G401.6 (cell line): Measurements from ENCODE around the gene FXYD6.

Source experiments
- FAIRE-seq: peaks from 2 replicates; lab custom pipeline; 2012; peaks lifted over from hg19 to GRCh38; lab: Jason Lieb, UNC

Gene FXYD6

GRCh38 chr11:117842131-117842941 is 34.1 kb downstream of the FXYD6 start:
- no peak for FAIRE-seq

DNA sequence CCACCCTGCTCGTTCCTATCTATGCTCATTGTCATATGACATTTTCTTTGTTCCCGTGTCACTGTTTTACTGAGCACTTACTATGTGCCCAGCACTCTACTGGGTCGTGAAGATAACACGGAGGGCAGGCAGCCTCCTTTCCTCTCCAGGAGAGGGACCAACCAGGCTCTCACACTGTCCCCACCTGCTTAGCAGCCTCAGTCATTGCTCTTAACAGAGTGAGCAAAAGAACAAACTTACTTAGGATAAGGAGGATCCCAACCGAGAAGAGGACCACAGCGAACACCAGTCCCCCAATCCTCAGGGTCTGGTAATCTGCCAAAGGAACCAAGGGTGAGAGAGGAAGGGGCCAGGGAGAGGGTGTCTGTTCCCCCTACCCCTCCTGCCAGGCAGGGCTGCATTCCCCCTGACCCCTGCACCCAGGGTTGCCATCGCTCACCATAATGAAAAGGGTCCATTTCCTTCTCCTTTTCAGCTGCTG is 34.9 kb downstream of the FXYD6 start:
- FAIRE-seq = no peak

DNA sequence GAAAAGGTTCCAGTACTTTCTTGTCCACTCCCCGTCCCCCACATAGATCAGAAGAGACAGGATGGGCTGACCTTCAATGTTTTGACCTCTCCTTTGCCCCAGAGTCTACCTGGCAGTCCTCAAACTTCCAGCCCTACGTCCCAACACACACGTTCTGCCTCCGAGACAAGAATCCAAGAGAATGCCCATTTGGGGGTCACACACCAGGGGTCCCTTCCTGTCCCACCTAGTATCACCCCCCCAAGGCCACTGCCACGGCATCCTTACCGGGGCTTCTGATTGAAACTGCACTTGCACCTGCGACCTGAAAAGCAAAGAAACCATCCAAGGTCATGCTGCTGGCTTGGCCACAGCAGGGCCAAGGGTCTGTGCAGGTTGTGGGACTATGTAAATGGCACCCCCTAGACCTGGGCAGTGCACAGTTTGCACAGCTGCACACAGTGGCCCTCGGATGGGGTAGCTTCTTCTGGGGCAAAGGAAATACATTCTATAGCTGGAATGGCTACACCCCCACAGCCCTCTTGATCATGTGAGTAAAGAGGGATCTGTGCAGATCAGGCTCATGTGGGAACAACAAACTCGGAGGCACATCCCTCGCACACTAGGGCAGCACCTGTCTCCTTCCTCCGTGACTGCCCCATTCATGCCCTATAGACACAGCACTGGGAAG is 35.4 kb downstream of the FXYD6 start:
- FAIRE-seq = no peak

DNA sequence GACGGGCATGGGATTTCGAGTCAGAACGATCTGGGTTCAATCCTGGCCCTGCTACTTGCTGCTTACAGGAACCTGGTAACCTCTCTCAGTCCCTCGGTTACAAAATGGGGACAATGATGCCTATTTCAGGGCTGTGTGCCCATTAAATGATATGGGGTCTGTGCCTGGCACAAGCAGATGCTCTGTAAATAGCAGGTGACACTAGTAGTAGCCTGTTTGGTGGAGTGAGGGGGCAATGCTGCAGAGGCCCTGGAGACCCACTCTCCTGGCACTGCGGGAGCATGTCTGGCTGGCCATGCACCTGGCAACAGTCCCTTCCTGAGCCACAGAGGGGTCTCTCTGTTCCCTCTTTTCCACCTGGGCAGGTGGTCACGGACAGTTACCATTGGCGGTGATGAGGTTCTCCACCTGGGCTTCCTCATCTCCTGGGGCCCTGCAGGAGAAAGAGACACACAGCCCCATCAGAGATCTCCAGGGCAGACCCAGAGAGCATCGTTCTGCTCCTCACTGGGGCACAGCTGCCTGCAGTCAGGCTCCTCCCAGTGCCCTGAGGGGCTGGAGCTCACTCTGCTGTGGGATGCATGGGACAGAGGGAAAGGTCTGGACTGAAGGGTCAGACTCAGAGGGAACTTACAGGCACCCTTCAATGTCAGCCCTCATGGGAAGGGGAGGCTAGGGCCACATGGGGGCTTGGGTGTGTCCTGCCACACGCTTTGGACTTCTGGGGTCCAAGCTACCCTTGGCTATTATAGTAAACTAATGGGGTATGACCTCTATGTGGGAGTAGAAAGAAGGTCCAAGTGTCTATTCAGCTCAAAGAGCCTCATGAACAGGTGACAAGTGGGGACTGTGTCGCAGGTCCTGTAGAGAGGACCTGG is 36.3 kb downstream of the FXYD6 start:
- no peak for FAIRE-seq

GRCh38 chr11:117839380-117839881 is 37.0 kb downstream of the FXYD6 start:
- no peak for FAIRE-seq

- no peak for FAIRE-seq
These were observed 37.6 kb downstream of the FXYD6 start for GRCh38 chr11:117838901-117839300.

DNA sequence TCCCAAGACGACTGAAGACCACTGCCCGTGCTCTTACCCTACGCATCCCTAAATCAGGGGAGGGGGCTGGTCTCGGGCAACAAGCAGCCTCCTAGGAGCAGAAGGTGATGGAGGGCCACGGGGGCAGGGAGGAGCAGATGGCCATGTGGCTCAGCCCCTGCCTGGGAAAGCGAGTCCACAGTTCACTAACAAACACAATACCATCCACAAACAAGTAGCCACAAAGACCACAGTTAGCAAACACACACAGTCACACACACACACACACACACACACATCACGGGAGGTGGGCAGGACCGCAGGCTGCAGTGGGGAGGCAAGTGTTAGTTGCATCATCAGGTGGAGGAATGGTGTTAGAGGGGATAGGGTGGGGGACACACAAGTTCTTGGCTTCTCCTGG is 38.7 kb downstream of the FXYD6 start:
- FAIRE-seq = no peak

DNA sequence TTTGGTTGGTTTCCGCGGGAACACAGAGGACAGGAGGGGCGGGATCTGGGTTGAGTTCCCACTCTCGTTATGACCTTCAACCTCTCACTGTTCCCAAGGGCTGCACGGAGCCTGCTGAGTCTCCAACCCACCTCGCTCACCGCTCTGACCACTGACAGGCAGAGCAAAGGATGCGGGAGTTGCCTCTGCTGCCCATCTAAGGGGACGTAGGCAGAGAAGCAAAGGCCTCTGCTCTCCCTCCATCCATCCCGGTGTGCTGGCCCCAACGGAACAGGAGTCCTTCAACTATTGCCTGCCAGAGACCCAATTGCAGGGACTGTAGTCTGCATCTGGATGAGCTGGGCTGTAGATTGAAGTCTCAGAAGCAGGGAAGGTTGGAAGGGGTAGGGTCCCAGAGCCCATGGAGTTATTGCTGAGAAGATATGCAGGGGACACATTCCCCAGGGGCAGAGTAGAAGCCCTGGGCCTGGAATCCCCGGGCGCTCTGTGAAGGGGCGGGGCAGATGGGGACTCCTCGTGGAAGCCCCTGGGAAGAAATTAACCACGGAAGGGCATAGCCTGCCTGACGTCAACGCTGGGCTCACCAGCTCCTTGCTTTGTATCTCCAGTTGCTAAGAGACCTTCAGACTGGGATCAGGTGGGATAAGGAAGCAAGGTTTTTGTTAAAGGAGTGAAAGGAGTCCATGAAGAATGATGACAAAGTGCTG is 39.2 kb downstream of the FXYD6 start:
- no peak for FAIRE-seq

DNA sequence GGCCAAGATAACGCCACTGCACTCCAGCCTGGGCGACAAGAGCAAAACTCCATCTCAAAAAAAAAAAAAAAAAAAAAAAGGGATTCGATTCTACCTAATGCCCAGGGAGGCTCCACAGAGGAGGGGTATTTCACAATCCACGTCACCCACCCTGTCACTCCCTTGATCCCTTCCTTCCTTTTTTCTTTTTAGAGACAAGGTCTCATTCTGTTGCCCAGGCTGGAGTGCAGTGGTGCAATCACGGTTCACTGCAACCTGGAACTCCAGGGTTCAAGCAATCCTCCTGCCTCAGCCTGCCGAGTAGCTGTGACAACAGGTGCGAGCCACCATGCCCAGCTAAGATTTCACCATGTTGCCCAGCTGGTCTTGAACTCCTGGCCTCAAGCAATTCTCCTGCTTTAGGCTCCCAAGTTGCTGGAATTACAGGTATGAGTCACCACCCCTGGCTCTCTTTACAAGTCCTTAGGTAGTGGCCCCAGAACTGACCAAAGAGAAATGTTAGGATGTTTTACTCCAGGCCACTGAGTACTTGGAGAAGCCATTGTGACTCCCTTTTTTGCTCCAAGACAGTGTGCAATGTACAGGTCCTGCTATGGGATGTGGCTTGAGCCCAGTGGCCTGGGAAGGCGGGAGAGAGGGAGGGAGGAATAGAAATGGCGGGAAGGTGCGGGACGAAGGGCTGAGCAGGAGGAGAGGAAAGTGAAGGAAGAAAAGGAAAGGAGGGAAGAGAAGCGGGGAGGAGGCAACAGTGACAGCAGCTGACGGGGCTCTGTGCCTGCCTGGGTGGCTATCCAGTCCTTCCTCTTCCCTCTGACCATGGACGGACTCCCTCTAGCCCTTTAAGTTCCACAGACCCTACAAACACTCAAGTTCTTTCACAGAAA is 40.1 kb downstream of the FXYD6 start:
- no peak for FAIRE-seq

- no peak for FAIRE-seq
These were observed 40.9 kb downstream of the FXYD6 start for GRCh38 chr11:117835576-117835975.

- no peak for FAIRE-seq
These were observed 41.5 kb downstream of the FXYD6 start for GRCh38 chr11:117834838-117835443.

- no peak for FAIRE-seq
These were observed 42.2 kb downstream of the FXYD6 start for GRCh38 chr11:117834068-117834810.

DNA sequence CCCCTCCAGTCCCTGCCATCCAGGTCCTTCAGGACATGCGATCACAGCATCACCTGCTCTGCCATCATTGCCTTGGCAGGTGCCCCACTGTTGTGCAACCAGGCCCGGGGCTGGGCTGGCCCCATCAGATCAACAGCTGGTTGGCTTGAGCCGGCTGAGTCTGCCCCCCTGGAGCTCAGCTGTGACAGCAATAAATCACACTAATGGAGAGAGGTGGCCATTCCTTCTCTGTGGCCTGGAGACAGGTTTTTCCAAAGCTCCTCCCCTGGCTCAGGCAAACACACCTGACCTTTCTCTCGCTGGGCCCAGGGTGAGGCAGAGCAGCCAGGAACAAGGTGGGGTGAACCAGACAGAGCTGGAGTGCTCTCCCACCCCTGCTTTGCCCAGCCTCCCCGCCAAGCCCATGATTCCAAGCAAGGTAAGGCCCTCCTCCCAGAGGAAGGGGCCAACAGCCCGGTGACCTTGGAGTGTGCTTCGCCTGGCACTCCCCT is 43.0 kb downstream of the FXYD6 start:
- FAIRE-seq = no peak

- no peak for FAIRE-seq
These were observed 43.9 kb downstream of the FXYD6 start for GRCh38 chr11:117832511-117832910.

- FAIRE-seq = no peak
These were observed 44.6 kb downstream of the FXYD6 start for GRCh38 chr11:117831661-117832415.

GRCh38 chr11:117830674-117831351 is 45.6 kb downstream of the FXYD6 start:
- no peak for FAIRE-seq

GRCh38 chr11:117830072-117830471 is 46.4 kb downstream of the FXYD6 start:
- no peak for FAIRE-seq

DNA sequence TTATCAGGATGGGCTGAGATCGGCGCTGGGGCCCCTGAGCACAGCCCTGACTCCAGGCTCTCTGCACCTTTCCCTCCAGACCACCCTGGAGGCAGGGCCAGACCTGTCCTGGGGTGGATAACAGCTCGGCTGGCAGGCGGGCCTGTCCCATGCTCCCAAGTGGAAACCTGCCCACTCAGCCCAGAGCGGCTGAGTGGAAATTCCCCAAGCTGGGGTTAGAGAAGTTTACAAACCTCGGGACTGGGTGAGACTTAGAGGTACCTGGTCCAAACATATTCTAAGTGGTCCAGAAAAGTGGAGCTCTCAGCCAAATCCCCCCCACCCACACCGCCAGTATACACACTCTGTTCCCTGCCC is 47.1 kb downstream of the FXYD6 start:
- no peak for FAIRE-seq
